HepG2 (cell line): ENCODE measurements around the gene SPI1. TPM values are rescaled to one million over a fixed set of nuclear protein-coding genes. Genes with fewer than 3 reads are reported as not detected.

ENCODE experiments used
- ATAC-seq: fragments of 200-7000 bp; cut with Tn5 transposase; 3 replicates; pipeline ENCODE4 v1.9.1; 2020; ENCODE audit warnings: mild to moderate bottlenecking, moderate library complexity
- BruUV-seq: library from RNA; stranded (reverse); fragments of 400-500 nt; replicated peaks from 2 replicates; lab custom pipeline; 2021; lab: Mats Ljungman, UMichigan
- CTCF ChIA-PET: fragments of 300-600 bp; formaldehyde crosslinking; extraction: SDS; loops from one replicate; lab custom pipeline; 2021; ENCODE audit warnings: low total read pairs, inconsistent platforms, low intra/inter-chr PET ratio; lab: Yijun Ruan, JAX
- POLR2A ChIA-PET: fragments of 350-600 bp; sonication (Branson Sonifier 250); formaldehyde crosslinking; loops from one replicate; lab custom pipeline; 2020; ENCODE audit warnings: antibody characterized with exemption, inconsistent platforms; lab: Yijun Ruan, JAX
- DNase-seq: peaks from one replicate; pipeline ENCODE4 v3.0.0-alpha.2; 2015; ENCODE audit warnings: low spot score
- FAIRE-seq: peaks from 3 replicates; lab custom pipeline; 2011; peaks lifted over from hg19 to GRCh38; lab: Jason Lieb, UNC
- H2AFZ ChIP-seq: one replicate; pipeline ENCODE4 v1.6.1; 2011; ENCODE audit warnings: low read length, inconsistent platforms
- H3K27ac ChIP-seq: fragments of 300-600 bp; 3 replicates; pipeline ENCODE4 v1.8.0; 2011; ENCODE audit warnings: mixed run types, mild to moderate bottlenecking, mixed read lengths, low read length, inconsistent platforms; ENCODE audit not compliant: insufficient read depth; ENCODE audit errors: extremely low read length
- H3K27me3 ChIP-seq, 2 experiments: fragments of 200-600 bp in 1 of 2; 2 replicates in 1 of 2; 3 replicates in 1 of 2; pipeline versions ENCODE4 v1.6.0 to v1.8.0; 2011; ENCODE audit warnings: low read length in 2 of 2, mild to moderate bottlenecking in 2 of 2, moderate library complexity in 2 of 2, inconsistent platforms in 1 of 2; ENCODE audit not compliant: insufficient read depth in 2 of 2, control insufficient read depth in 1 of 2
- H3K36me3 ChIP-seq, 2 experiments: fragments of 200-600 bp in 1 of 2; replicated peaks in 1 of 2; 2 replicates in 1 of 2; 3 replicates in 1 of 2; pipeline versions ENCODE4 v1.5.1 to v1.8.0; 2011; ENCODE audit warnings: low read length in 2 of 2, inconsistent platforms in 1 of 2; ENCODE audit not compliant: insufficient read depth in 2 of 2, control insufficient read depth in 1 of 2
- H3K4me1 ChIP-seq: 2 replicates; pipeline ENCODE4 v1.5.1; 2012; ENCODE audit warnings: low read length, inconsistent platforms; ENCODE audit not compliant: insufficient read depth
- H3K4me2 ChIP-seq: 2 replicates; pipeline ENCODE4 v1.6.0; 2011; ENCODE audit warnings: low read depth, low read length, inconsistent platforms
- H3K4me3 ChIP-seq, 3 experiments: fragments of 200-600 bp in 1 of 3; sonication (generic), shearing (Covaris generic) in 1 of 3; replicated peaks in 1 of 3; 2 replicates each; pipeline ENCODE4 v1.5.1; 2011 to 2016; ENCODE audit warnings: low read length in 3 of 3, inconsistent platforms in 2 of 3, low read depth in 2 of 3, mild to moderate bottlenecking in 2 of 3, control low read depth in 1 of 3, mixed read lengths in 1 of 3; ENCODE audit not compliant: insufficient read depth in 1 of 3
- H3K79me2 ChIP-seq: one replicate; pipeline ENCODE4 v1.6.1; 2011; ENCODE audit warnings: low read length, inconsistent platforms; ENCODE audit not compliant: insufficient read depth
- H3K9ac ChIP-seq: 2 replicates; pipeline ENCODE4 v1.6.0; 2011; ENCODE audit warnings: mild to moderate bottlenecking, low read depth, low read length, inconsistent platforms; ENCODE audit not compliant: insufficient read depth
- H3K9me3 ChIP-seq: 2 replicates; pipeline ENCODE4 v1.5.1; 2012; ENCODE audit warnings: mild to moderate bottlenecking, low read length
- H4K20me1 ChIP-seq: 2 replicates; pipeline ENCODE4 v1.6.0; 2011; ENCODE audit warnings: inconsistent platforms, mild to moderate bottlenecking, low read length, moderate library complexity; ENCODE audit not compliant: insufficient read depth
- ARHGAP35 ChIP-seq: sonication (generic); formaldehyde crosslinking; IDR thresholded peaks from 2 replicates; pipeline ENCODE4 v1.9.0; 2022; ENCODE audit warnings: mild to moderate bottlenecking, inconsistent platforms, moderate library complexity, missing genetic modification reagents, borderline replicate concordance
- ATF6 ChIP-seq: sonication (generic); formaldehyde crosslinking; conservative IDR thresholded peaks from 2 replicates; pipeline ENCODE4 v1.4.0; 2020; ENCODE audit warnings: missing genetic modification reagents
- ATF7-NPFF ChIP-seq: sonication (generic); formaldehyde crosslinking; IDR thresholded peaks from 2 replicates; pipeline ENCODE4 v1.8.1; 2023; ENCODE audit warnings: mild to moderate bottlenecking, low read depth, missing genetic modification reagents, moderate library complexity
- EP300 ChIP-seq, 3 experiments: sonication (generic) in 1 of 3; formaldehyde crosslinking in 1 of 3; IDR thresholded peaks; 2 replicates each; pipeline versions ENCODE4 v1.5.1 to v1.6.1; 2011 to 2020; ENCODE audit warnings: low read depth in 2 of 3, low read length in 2 of 3, borderline replicate concordance in 1 of 3, improper control_type of control experiment in 1 of 3, mild to moderate bottlenecking in 1 of 3, missing genetic modification reagents in 1 of 3, moderate library complexity in 1 of 3
- HNF4G ChIP-seq, 2 experiments: sonication (generic) in 1 of 2; formaldehyde crosslinking in 1 of 2; IDR thresholded peaks; 2 replicates each; pipeline versions ENCODE4 v1.4.0 to v1.6.1; 2011 to 2020; ENCODE audit warnings: borderline replicate concordance in 2 of 2, low read depth in 2 of 2, mild to moderate bottlenecking in 2 of 2, low read length in 1 of 2, missing genetic modification reagents in 1 of 2, moderate library complexity in 1 of 2
- MAF1 ChIP-seq: sonication (generic); formaldehyde crosslinking; IDR thresholded peaks from 2 replicates; pipeline ENCODE4 v1.5.0; 2020; ENCODE audit warnings: missing genetic modification reagents, borderline replicate concordance
- MED1 ChIP-seq: sonication (generic); formaldehyde crosslinking; IDR thresholded peaks from 2 replicates; pipeline ENCODE4 v1.4.0; 2020; ENCODE audit warnings: missing genetic modification reagents
- MLX ChIP-seq: IDR thresholded peaks from 2 replicates; pipeline ENCODE4 v1.6.1; 2016
- PPARG ChIP-seq: conservative IDR thresholded peaks from 2 replicates; pipeline ENCODE4 v1.6.1; 2016; ENCODE audit warnings: missing biosample characterization, missing genetic modification reagents
- RBAK ChIP-seq: sonication (generic); formaldehyde crosslinking; IDR thresholded peaks from 2 replicates; pipeline ENCODE4 v1.5.1; 2020; ENCODE audit warnings: mild to moderate bottlenecking, missing genetic modification reagents
- ZNF225 ChIP-seq: sonication (generic); formaldehyde crosslinking; IDR thresholded peaks from 2 replicates; pipeline ENCODE4 v1.4.0; 2020; ENCODE audit warnings: mild to moderate bottlenecking, missing genetic modification reagents
- ZNF292 ChIP-seq: sonication (generic); formaldehyde crosslinking; IDR thresholded peaks from 2 replicates; pipeline ENCODE4 v1.8.1; 2022; ENCODE audit warnings: mild to moderate bottlenecking, low read depth, missing genetic modification reagents, borderline replicate concordance
- ZNF510 ChIP-seq: sonication (generic); formaldehyde crosslinking; IDR thresholded peaks from 2 replicates; pipeline ENCODE4 v1.4.0; 2020; ENCODE audit warnings: low read depth, mild to moderate bottlenecking, missing genetic modification reagents
- ZNF629 ChIP-seq: sonication (generic); formaldehyde crosslinking; conservative IDR thresholded peaks from 2 replicates; pipeline ENCODE4 v1.5.0; 2020; ENCODE audit warnings: missing genetic modification reagents
- ZNF747 ChIP-seq: sonication (generic); formaldehyde crosslinking; IDR thresholded peaks from 2 replicates; pipeline ENCODE4 v1.8.1; 2023; ENCODE audit warnings: missing genetic modification reagents, mild to moderate bottlenecking, borderline replicate concordance
- ZNF775 ChIP-seq: sonication (generic); formaldehyde crosslinking; IDR thresholded peaks from 2 replicates; pipeline ENCODE4 v1.4.0; 2020; ENCODE audit warnings: missing genetic modification reagents, mild to moderate bottlenecking, moderate library complexity, borderline replicate concordance
- ZSCAN21 ChIP-seq: sonication (generic); formaldehyde crosslinking; IDR thresholded peaks from 2 replicates; pipeline ENCODE4 v1.8.0; 2022; ENCODE audit warnings: mild to moderate bottlenecking, missing genetic modification reagents, moderate library complexity, borderline replicate concordance
- WGBS: methylation state at CpG from one replicate; pipeline ENCODE4 v1.1.6; 2017; ENCODE audit warnings: low lambda C conversion rate; 5-methylcytosine and 5-hydroxymethylcytosine counted together
- in situ Hi-C: cut with HindIII; loops from 2 replicates; pipeline ENCODE4 v1.10.0; 2017; ENCODE audit warnings: low pct_unique_long_range_greater_than_20kb; ENCODE audit not compliant: extremely low pct_ligation_motif_present
- intact Hi-C: fragments of 100-400 bp; cut with micrococcal nuclease; formaldehyde crosslinking; loops from one replicate; pipeline ENCODE4 v1.10.0; 2022; ENCODE audit not compliant: unreplicated experiment
- polyA plus RNA-seq, 8 experiments: library from polyadenylated mRNA; depleted of rRNA in 3 of 8; stranded (reverse) in 7 of 8; unstranded in 1 of 8; fragments of >200 nt; fragmentation: Illumina TruSeq in 4 of 8; extraction: Trizol in 4 of 8; gene quantifications; 2 replicates each; pipeline versions ENCODE4 v1.2.1 to v1.2.3, GENCODE V29; 2011 to 2016; ENCODE audit warnings: low read depth in 4 of 8, missing spikeins in 1 of 8, mixed read lengths in 1 of 8; ENCODE audit not compliant: insufficient read depth in 1 of 8
- total RNA-seq, 5 experiments: library from RNA; depleted of rRNA; stranded (reverse); fragments of >200 nt; fragmentation: Illumina TruSeq; extraction: Trizol; gene quantifications; 2 replicates each; pipeline ENCODE4 v1.2.3, GENCODE V29; 2016; ENCODE audit warnings: low read depth in 1 of 5
- TF ChIP-seq, protein P1 (sequence below): sonication (generic); formaldehyde crosslinking; IDR thresholded peaks from 2 replicates; pipeline ENCODE4 v1.4.0; 2020; ENCODE audit warnings: missing genetic modification reagents, borderline replicate concordance

The SPI1 gene
- total and polyA plus RNA-seq, 2 of the 13 experiments (the other 11 are each of a cell fraction or from before 2014, with no cell fraction given), result not detected

- H3K27ac ChIP-seq, result no peak overlapping the region
- ATAC-seq (no peak), FAIRE-seq (no peak), DNase-seq (no peak)
- no peaks in the 10 kb centered on the region for H3K36me3 ChIP-seq
- in situ Hi-C loops, result no loop called here
- H3K4me3 ChIP-seq, result no peak overlapping the region
- H2AFZ ChIP-seq, result no peak overlapping the region
- H3K27me3 ChIP-seq, result 0 out of 5 replicates have a peak, but pooled peaks cover 0 to 4% of the 10 kb centered on the region in 2 experiments
- ChIA-PET CTCF (no interaction called here), POLR2A (interaction anchor here (1.2 kb wide), 1 partner anchor 188 kb away, joined by 3 read pairs; no protein-coding TSS in a partner anchor)
- no peak overlapping the region for H3K9ac ChIP-seq
- H3K9me3 ChIP-seq, result no peaks in the 10 kb centered on the region
- 73% methylated on average over 14 of the region's 15 CpGs for WGBS
- peaks cover 51% of the 10 kb centered on the region for H3K4me1 ChIP-seq
- no peak overlapping the region for H3K4me2 ChIP-seq
- BruUV-seq, result no TSS peak
- intact Hi-C loops, result no loop called here
- H4K20me1 ChIP-seq, result no peaks in the 10 kb centered on the region
- no peaks in the 10 kb centered on the region for H3K79me2 ChIP-seq
- TF ChIP-seq ZNF775 (CRISPR knock-in tag), result no peak
- no peak for TF ChIP-seq ARHGAP35 (CRISPR knock-in tag)
- TF ChIP-seq ZNF292, result 0 out of 2 replicates have a peak, but pooled peaks have one; percentile 6
- TF ChIP-seq, protein P1, sequence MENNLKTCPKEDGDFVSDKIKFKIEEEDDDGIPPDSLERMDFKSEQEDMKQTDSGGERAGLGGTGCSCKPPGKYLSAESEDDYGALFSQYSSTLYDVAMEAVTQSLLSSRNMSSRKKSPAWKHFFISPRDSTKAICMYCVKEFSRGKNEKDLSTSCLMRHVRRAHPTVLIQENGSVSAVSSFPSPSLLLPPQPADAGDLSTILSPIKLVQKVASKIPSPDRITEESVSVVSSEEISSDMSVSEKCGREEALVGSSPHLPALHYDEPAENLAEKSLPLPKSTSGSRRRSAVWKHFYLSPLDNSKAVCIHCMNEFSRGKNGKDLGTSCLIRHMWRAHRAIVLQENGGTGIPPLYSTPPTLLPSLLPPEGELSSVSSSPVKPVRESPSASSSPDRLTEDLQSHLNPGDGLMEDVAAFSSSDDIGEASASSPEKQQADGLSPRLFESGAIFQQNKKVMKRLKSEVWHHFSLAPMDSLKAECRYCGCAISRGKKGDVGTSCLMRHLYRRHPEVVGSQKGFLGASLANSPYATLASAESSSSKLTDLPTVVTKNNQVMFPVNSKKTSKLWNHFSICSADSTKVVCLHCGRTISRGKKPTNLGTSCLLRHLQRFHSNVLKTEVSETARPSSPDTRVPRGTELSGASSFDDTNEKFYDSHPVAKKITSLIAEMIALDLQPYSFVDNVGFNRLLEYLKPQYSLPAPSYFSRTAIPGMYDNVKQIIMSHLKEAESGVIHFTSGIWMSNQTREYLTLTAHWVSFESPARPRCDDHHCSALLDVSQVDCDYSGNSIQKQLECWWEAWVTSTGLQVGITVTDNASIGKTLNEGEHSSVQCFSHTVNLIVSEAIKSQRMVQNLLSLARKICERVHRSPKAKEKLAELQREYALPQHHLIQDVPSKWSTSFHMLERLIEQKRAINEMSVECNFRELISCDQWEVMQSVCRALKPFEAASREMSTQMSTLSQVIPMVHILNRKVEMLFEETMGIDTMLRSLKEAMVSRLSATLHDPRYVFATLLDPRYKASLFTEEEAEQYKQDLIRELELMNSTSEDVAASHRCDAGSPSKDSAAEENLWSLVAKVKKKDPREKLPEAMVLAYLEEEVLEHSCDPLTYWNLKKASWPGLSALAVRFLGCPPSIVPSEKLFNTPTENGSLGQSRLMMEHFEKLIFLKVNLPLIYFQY, result no peak
- TF ChIP-seq PPARG, result no peak
- TF ChIP-seq ZNF629, result peak; percentile 41; the same call in 1 of the 2 replicates
- no peak for TF ChIP-seq MAF1
- TF ChIP-seq MLX (CRISPR knock-in tag), result no peak
- no peak for TF ChIP-seq MED1 (CRISPR knock-in tag)
- TF ChIP-seq ZNF510 (CRISPR knock-in tag), result no peak
- no peak for TF ChIP-seq RBAK (CRISPR knock-in tag)
- TF ChIP-seq ATF6 (CRISPR knock-in tag), result no peak
- TF ChIP-seq ATF7-NPFF, result no peak
- TF ChIP-seq ZSCAN21 (CRISPR knock-in tag), result no peak
- no peak for TF ChIP-seq HNF4G (IDR thresholded peaks at IDR 0.05; ENCODE audit: borderline replicate concordance, low read depth, low read length)
- no peak for TF ChIP-seq HNF4G (CRISPR knock-in tag; IDR thresholded peaks at IDR 0.05; ENCODE audit: borderline replicate concordance, low read depth)
- TF ChIP-seq EP300 (IDR thresholded peaks at IDR 0.05; ENCODE audit: low read depth in 2 of 2, low read length in 2 of 2), result no peak
- no peak for TF ChIP-seq EP300 (CRISPR knock-in tag; IDR thresholded peaks at IDR 0.05; ENCODE audit: borderline replicate concordance)
- TF ChIP-seq ZNF225 (CRISPR knock-in tag), result no peak
- TF ChIP-seq ZNF747 (CRISPR knock-in tag), result no peak
Observed at GRCh38 chr11:47360341-47360740, 18.0 kb downstream of the SPI1 start.
